K562 (cell line): ENCODE data around the gene BCL6B. TPM values are rescaled to one million over a fixed set of nuclear protein-coding genes. Genes with fewer than 3 reads are reported as not detected.

ENCODE experiments used
- polyA plus RNA-seq, 8 experiments: library from polyadenylated mRNA; depleted of rRNA in 4 of 8; stranded (reverse) in 5 of 8; unstranded in 3 of 8; fragments of >200 nt; fragmentation: Nextera tagmentation in 2 of 8; fragmentation: Illumina TruSeq in 1 of 8; extraction: Ambion mirVana in 2 of 8; extraction: Trizol in 1 of 8; gene quantifications; 2 replicates each; pipeline versions ENCODE4 v1.2.1 to v1.2.3, GENCODE V29; 2011 to 2014; ENCODE audit warnings: inconsistent platforms in 1 of 8, missing spikeins in 1 of 8
- total RNA-seq, 7 experiments: library from RNA; depleted of rRNA in 6 of 7; stranded (reverse); fragments of >200 nt in 6 of 7; fragmentation: Illumina TruSeq in 2 of 7; extraction: Trizol in 2 of 7; gene quantifications; 2 replicates each; pipeline versions ENCODE4 v1.2.1 to v1.2.3, GENCODE V29; 2011 to 2021; ENCODE audit warnings: low replicate concordance in 1 of 7
- TF ChIP-seq, protein P1 (sequence below): sonication (generic); formaldehyde crosslinking; IDR thresholded peaks from 2 replicates; pipeline ENCODE4 v1.8.0; 2022; ENCODE audit warnings: mild to moderate bottlenecking, missing genetic modification reagents
- TF ChIP-seq, protein P2 (sequence below), 2 experiments: fragments of 450-650 bp in 1 of 2; IDR thresholded peaks; 2 replicates each; pipeline ENCODE4 v1.6.1; 2011 to 2017; ENCODE audit warnings: low read depth in 2 of 2, antibody characterized with exemption in 1 of 2, borderline replicate concordance in 1 of 2, low read length in 1 of 2, mild to moderate bottlenecking in 1 of 2, mixed read lengths in 1 of 2; ENCODE audit not compliant: control insufficient read depth in 1 of 2
- TF ChIP-seq, protein P3 (sequence below): sonication (generic); formaldehyde crosslinking; IDR thresholded peaks from 2 replicates; pipeline ENCODE4 v1.8.0; 2023; ENCODE audit warnings: mild to moderate bottlenecking, missing genetic modification reagents

The BCL6B gene
- total and polyA plus RNA-seq, 9 of the 15 experiments (the other 6 are each of a cell fraction or from before 2014, with no cell fraction given) = 0.89 to 5.0 (median 3.6) TPM

DNA sequence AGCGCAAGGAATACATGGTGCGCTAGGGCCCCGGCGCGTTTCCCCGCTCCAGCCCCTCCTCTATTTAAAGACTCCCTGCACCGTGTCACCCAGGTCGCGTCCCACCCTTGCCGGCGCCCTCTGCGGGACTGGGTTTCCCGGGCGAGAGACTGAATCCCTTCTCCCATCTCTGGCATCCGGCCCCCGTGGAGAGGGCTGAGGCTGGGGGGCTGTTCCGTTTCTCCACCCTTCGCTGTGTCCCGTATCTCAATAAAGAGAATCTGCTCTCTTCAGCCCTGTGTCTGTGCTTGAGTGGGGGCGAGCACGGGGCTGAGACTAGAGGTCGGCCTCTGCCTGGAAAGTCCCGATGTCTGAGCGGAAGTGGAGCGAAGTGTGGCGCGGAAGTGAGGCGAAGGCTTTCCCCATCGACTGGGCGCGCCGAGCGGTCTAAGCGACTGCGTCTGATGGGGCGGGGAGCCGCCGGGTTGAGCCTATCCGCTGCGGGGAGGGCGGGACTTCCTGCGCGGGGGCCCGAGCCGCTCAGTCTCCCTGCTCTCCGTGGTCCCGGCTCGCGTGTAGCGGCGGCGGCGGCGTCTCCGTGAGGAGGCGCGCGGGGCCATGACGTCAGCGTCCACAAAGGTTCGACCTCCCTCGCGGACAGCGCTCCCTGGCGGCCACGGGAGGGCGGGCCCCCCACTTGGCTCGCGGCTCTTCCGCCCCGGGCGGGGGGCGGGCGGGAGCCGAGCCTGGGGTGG lies 8.4 kb upstream of the BCL6B start (continued):
- TF ChIP-seq, protein P1, sequence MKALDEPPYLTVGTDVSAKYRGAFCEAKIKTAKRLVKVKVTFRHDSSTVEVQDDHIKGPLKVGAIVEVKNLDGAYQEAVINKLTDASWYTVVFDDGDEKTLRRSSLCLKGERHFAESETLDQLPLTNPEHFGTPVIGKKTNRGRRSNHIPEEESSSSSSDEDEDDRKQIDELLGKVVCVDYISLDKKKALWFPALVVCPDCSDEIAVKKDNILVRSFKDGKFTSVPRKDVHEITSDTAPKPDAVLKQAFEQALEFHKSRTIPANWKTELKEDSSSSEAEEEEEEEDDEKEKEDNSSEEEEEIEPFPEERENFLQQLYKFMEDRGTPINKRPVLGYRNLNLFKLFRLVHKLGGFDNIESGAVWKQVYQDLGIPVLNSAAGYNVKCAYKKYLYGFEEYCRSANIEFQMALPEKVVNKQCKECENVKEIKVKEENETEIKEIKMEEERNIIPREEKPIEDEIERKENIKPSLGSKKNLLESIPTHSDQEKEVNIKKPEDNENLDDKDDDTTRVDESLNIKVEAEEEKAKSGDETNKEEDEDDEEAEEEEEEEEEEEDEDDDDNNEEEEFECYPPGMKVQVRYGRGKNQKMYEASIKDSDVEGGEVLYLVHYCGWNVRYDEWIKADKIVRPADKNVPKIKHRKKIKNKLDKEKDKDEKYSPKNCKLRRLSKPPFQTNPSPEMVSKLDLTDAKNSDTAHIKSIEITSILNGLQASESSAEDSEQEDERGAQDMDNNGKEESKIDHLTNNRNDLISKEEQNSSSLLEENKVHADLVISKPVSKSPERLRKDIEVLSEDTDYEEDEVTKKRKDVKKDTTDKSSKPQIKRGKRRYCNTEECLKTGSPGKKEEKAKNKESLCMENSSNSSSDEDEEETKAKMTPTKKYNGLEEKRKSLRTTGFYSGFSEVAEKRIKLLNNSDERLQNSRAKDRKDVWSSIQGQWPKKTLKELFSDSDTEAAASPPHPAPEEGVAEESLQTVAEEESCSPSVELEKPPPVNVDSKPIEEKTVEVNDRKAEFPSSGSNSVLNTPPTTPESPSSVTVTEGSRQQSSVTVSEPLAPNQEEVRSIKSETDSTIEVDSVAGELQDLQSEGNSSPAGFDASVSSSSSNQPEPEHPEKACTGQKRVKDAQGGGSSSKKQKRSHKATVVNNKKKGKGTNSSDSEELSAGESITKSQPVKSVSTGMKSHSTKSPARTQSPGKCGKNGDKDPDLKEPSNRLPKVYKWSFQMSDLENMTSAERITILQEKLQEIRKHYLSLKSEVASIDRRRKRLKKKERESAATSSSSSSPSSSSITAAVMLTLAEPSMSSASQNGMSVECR (CRISPR knock-in tag) = peak; percentile 67; the same call in 1 of the 2 replicates
- TF ChIP-seq, protein P2, sequence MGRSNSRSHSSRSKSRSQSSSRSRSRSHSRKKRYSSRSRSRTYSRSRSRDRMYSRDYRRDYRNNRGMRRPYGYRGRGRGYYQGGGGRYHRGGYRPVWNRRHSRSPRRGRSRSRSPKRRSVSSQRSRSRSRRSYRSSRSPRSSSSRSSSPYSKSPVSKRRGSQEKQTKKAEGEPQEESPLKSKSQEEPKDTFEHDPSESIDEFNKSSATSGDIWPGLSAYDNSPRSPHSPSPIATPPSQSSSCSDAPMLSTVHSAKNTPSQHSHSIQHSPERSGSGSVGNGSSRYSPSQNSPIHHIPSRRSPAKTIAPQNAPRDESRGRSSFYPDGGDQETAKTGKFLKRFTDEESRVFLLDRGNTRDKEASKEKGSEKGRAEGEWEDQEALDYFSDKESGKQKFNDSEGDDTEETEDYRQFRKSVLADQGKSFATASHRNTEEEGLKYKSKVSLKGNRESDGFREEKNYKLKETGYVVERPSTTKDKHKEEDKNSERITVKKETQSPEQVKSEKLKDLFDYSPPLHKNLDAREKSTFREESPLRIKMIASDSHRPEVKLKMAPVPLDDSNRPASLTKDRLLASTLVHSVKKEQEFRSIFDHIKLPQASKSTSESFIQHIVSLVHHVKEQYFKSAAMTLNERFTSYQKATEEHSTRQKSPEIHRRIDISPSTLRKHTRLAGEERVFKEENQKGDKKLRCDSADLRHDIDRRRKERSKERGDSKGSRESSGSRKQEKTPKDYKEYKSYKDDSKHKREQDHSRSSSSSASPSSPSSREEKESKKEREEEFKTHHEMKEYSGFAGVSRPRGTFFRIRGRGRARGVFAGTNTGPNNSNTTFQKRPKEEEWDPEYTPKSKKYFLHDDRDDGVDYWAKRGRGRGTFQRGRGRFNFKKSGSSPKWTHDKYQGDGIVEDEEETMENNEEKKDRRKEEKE (IDR thresholded peaks at IDR 0.05; ENCODE audit: borderline replicate concordance in 1 of 2, control insufficient read depth in 1 of 2, low read depth in 2 of 2, low read length in 1 of 2) = no peak
- TF ChIP-seq, protein P3, sequence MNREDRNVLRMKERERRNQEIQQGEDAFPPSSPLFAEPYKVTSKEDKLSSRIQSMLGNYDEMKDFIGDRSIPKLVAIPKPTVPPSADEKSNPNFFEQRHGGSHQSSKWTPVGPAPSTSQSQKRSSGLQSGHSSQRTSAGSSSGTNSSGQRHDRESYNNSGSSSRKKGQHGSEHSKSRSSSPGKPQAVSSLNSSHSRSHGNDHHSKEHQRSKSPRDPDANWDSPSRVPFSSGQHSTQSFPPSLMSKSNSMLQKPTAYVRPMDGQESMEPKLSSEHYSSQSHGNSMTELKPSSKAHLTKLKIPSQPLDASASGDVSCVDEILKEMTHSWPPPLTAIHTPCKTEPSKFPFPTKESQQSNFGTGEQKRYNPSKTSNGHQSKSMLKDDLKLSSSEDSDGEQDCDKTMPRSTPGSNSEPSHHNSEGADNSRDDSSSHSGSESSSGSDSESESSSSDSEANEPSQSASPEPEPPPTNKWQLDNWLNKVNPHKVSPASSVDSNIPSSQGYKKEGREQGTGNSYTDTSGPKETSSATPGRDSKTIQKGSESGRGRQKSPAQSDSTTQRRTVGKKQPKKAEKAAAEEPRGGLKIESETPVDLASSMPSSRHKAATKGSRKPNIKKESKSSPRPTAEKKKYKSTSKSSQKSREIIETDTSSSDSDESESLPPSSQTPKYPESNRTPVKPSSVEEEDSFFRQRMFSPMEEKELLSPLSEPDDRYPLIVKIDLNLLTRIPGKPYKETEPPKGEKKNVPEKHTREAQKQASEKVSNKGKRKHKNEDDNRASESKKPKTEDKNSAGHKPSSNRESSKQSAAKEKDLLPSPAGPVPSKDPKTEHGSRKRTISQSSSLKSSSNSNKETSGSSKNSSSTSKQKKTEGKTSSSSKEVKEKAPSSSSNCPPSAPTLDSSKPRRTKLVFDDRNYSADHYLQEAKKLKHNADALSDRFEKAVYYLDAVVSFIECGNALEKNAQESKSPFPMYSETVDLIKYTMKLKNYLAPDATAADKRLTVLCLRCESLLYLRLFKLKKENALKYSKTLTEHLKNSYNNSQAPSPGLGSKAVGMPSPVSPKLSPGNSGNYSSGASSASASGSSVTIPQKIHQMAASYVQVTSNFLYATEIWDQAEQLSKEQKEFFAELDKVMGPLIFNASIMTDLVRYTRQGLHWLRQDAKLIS (CRISPR knock-in tag) = peak; percentile 67; the same call in 1 of the 2 replicates
